Esophagus muscularis mucosa (tissue), 4 donors: ENCODE results near the gene CCSAP. TPM values are rescaled to one million over a fixed set of nuclear protein-coding genes. Genes with fewer than 3 reads are reported as not detected.

Experiments
- DNase-seq: peaks from one replicate; pipeline ENCODE4 v3.0.0-alpha.2; 2017; ENCODE audit errors: extremely low spot score
- H3K27ac ChIP-seq, 4 donors: fragments of 200-600 bp; sonication (generic); replicated peaks in 1 of 4; 1 replicate in 3 of 4; 2 replicates in 1 of 4; pipeline ENCODE4 v1.5.1; 2016 to 2019; ENCODE audit warnings: mild to moderate bottlenecking in 1 of 4
- H3K27me3 ChIP-seq, 4 donors: fragments of 200-600 bp; sonication (generic); one replicate each; pipeline versions ENCODE4 v1.5.1 to v1.6.0; 2016 to 2019
- H3K36me3 ChIP-seq, 4 donors: fragments of 200-600 bp; sonication (generic); one replicate each; pipeline ENCODE4 v1.5.1; 2016 to 2019
- H3K4me1 ChIP-seq, 4 donors: fragments of 200-600 bp; sonication (generic); one replicate each; pipeline ENCODE4 v1.5.1; 2016 to 2019
- H3K4me3 ChIP-seq, 4 donors: fragments of 200-600 bp; sonication (generic); 1 replicate in 2 of 4; 2 replicates in 2 of 4; pipeline ENCODE4 v1.5.1; 2016 to 2019; ENCODE audit warnings: mild to moderate bottlenecking in 4 of 4, moderate library complexity in 1 of 4
- H3K9me3 ChIP-seq, 4 donors: fragments of 200-600 bp; sonication (generic); 1 replicate in 3 of 4; 2 replicates in 1 of 4; pipeline ENCODE4 v1.5.1; 2016 to 2019
- EP300 ChIP-seq: sonication (generic); formaldehyde crosslinking; IDR thresholded peaks from one replicate; pipeline ENCODE4 v1.6.1; 2017; ENCODE audit warnings: antibody characterized with exemption
- POLR2A ChIP-seq: fragments of 450-650 bp; IDR thresholded peaks from one replicate; pipeline ENCODE4 v1.6.1; 2017; ENCODE audit warnings: antibody characterized with exemption, moderate library complexity, mild to moderate bottlenecking, low read depth
- POLR2AphosphoS5 ChIP-seq, 2 donors: sonication (generic); formaldehyde crosslinking; IDR thresholded peaks; one replicate each; pipeline ENCODE4 v1.6.1; 2017; ENCODE audit warnings: antibody characterized with exemption in 2 of 2
- WGBS: methylation state at CpG from one replicate; pipeline ENCODE4 v1.1.5; 2018; 5-methylcytosine and 5-hydroxymethylcytosine counted together
- intact Hi-C: fragments of 100-400 bp; cut with DNase I; formaldehyde crosslinking; loops from one replicate; pipeline ENCODE4 v1.15.1; 2023
- total RNA-seq, 4 donors: library from RNA; depleted of rRNA; stranded (reverse); fragments of >200 nt; gene quantifications; one replicate each; pipeline versions ENCODE4 v1.1.0 to v1.2.1, GENCODE V29; 2016
- TF ChIP-seq, protein P1 (sequence below), 3 experiments: fragments of 200-600 bp in 2 of 3; fragments of 450-650 bp in 1 of 3; sonication (generic) in 2 of 3; IDR thresholded peaks; one replicate each; pipeline ENCODE4 v1.5.1; 2017 to 2019; ENCODE audit warnings: antibody characterized with exemption in 3 of 3, mild to moderate bottlenecking in 2 of 3, moderate library complexity in 1 of 3

The CCSAP gene
- total RNA-seq, 4 donors from 2014 or later = 4.1 to 5.1 (median 4.7) TPM

- Histone ChIP-seq H3K36me3 (no peaks in the 10 kb centered on the region), H3K4me1 (peaks cover 8 to 31% (median 26%) of the 10 kb centered on the region in 4 donors), H3K9me3 (no peaks in the 10 kb centered on the region), H3K27ac (no peak overlapping the region), H3K27me3 (peaks cover 0 to 27% (median 0%) of the 10 kb centered on the region in 4 donors), H3K4me3 (no peak overlapping the region)
- intact Hi-C loops = loop anchor here (5.0 kb wide), 2 partner anchors 68 to 137 kb away; no protein-coding TSS in a partner anchor
- TF ChIP-seq POLR2AphosphoS5 (IDR thresholded peaks at IDR 0.05) (no peak), POLR2A (no peak), EP300 (no peak)
- TF ChIP-seq, protein P1, sequence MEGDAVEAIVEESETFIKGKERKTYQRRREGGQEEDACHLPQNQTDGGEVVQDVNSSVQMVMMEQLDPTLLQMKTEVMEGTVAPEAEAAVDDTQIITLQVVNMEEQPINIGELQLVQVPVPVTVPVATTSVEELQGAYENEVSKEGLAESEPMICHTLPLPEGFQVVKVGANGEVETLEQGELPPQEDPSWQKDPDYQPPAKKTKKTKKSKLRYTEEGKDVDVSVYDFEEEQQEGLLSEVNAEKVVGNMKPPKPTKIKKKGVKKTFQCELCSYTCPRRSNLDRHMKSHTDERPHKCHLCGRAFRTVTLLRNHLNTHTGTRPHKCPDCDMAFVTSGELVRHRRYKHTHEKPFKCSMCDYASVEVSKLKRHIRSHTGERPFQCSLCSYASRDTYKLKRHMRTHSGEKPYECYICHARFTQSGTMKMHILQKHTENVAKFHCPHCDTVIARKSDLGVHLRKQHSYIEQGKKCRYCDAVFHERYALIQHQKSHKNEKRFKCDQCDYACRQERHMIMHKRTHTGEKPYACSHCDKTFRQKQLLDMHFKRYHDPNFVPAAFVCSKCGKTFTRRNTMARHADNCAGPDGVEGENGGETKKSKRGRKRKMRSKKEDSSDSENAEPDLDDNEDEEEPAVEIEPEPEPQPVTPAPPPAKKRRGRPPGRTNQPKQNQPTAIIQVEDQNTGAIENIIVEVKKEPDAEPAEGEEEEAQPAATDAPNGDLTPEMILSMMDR (IDR thresholded peaks at IDR 0.05) = no peak
- 85% methylated on average over 8 of the region's 8 CpGs for WGBS
- DNase-seq = no peak
Observed at GRCh38 chr1:229344937-229345684, 2.3 kb upstream of the CCSAP start.

- Histone ChIP-seq H3K27me3 (peaks cover 0 to 24% (median 0%) of the 10 kb centered on the region in 4 donors), H3K4me1 (peaks cover 8 to 31% (median 26%) of the 10 kb centered on the region in 4 donors), H3K9me3 (no peaks in the 10 kb centered on the region), H3K4me3 (peak overlapping the region in 2 of 4 donors; percentile 80 to 98), H3K27ac (no peak overlapping the region), H3K36me3 (no peaks in the 10 kb centered on the region)
- DNase-seq = no peak
- no peak for TF ChIP-seq POLR2A
- WGBS = 79% methylated on average over 16 of the region's 16 CpGs
- intact Hi-C loops = loop anchor here (5.0 kb wide), 2 partner anchors 67 to 138 kb away; no protein-coding TSS in a partner anchor
Observed at GRCh38 chr1:229344139-229344538, 1.3 kb upstream of the CCSAP start.

DNA sequence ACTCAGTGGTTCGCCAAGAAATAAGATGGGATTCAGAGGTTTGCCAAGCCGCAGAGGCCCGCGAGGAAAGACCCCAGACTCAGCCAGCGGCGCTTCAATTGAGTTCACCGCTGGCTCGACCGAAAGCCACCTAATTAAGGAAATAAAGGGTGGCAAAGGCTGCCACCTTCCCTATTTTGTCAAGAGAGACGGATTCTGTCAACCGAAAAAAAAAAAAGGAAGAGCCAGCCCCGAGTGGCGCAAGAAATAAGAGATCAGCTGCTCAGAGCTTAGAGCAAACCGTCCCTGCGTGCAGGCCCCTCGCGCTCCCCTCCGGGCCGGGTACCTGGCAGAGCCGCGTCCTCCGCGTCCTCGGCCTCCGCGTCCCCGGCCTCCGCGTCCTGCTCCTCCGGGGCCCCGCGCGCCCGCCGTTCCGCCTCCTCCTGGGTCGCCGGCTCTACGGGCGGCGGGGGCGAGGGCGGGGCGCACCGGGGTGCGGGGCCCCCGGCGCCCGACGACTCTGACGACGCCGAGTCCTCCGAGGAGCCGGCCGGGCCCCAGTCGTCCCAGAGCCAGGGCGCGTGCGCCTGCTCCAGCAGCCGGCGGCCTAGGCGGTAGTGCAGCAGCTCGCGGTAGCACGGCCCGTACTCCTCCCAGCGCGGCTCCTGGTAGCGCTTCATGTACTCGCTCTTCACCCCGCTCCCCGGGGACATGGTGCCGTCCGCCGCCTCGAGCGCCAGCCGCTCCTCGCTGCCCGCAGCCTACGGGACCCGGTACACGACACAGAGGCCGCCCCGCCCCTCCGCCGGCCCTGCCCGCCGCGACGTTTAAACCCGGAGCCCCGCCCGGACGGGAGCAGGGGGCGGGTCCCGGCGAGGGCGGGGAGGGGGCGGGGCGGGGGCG, 832 bp downstream of the CCSAP start:
- TF ChIP-seq, protein P1 (IDR thresholded peaks at IDR 0.05) = no peak
- TF ChIP-seq EP300 (no peak), POLR2A (no peak), POLR2AphosphoS5 (IDR thresholded peaks at IDR 0.05) (peak; percentile 81 to 86)
- peak overlapping the region; percentile 80 to 98 (median 86) for H3K4me3 ChIP-seq
- H3K27me3 ChIP-seq = peaks cover 0 to 7% (median 0%) of the 10 kb centered on the region in 4 donors
- under 1% methylated on average over 37 of the region's 103 CpGs for WGBS
- intact Hi-C loops = loop anchor here (5.0 kb wide), 2 partner anchors 65 to 140 kb away; no protein-coding TSS in a partner anchor
- no peaks in the 10 kb centered on the region for H3K36me3 ChIP-seq
- DNase-seq = no peak
- peaks cover 8 to 31% (median 26%) of the 10 kb centered on the region in 4 donors for H3K4me1 ChIP-seq
- H3K27ac ChIP-seq = peak overlapping the region; percentile 89 to 95 (median 91)
- H3K9me3 ChIP-seq = no peaks in the 10 kb centered on the region

DNA sequence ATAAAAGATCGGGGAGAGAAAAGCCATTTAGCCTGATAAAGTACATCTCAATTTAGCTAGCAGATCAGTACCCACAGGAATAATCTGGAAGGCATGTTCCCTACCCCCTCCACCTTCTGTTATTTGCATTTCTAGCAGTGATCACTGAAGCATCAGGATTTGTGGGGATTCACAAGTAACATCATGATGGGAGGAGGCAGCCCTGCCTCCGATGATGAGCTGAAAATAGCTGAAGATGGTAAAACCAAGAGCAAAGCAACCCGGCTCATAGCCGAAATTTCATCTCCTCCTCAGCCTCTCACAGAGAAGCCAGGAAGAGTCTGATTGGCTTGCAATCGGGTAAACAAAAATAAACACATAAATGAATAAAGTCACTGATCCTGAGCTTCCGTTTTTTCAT, 2.4 kb downstream of the CCSAP start:
- H3K9me3 ChIP-seq = no peaks in the 10 kb centered on the region
- H3K4me3 ChIP-seq = no peak overlapping the region
- H3K27me3 ChIP-seq = no peaks in the 10 kb centered on the region
- no peak overlapping the region for H3K27ac ChIP-seq
- TF ChIP-seq, protein P1 (IDR thresholded peaks at IDR 0.05) = no peak
- TF ChIP-seq POLR2AphosphoS5 (IDR thresholded peaks at IDR 0.05) (no peak), EP300 (no peak), POLR2A (no peak)
- DNase-seq = no peak
- H3K36me3 ChIP-seq = peaks cover 0 to 2% (median 0%) of the 10 kb centered on the region in 4 donors
- H3K4me1 ChIP-seq = peaks cover 8 to 31% (median 26%) of the 10 kb centered on the region in 4 donors
- WGBS = 91% methylated on average over 6 of the region's 6 CpGs
- intact Hi-C loops = loop anchor here (5.0 kb wide), 2 partner anchors 63 to 142 kb away; no protein-coding TSS in a partner anchor

DNA sequence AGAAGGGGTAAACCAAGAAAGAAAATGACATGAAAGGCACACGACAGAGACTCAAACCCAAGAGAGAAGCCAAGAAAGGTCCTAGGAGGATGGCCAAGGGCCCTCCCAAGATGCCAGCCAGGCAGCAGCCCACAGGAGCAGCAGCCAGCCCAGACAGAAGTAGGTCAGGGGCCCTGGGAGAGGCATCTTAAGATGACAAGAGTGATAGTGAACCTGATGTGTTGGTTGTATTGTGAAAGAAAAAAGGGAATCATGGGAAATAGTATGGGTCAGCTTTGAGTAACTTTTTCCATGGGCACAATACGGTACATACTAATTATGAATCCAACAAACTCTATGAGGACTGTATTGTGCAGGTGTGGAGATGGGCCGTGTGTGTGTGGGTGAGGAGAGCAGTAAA, 3.3 kb downstream of the CCSAP start:
- WGBS = 91% methylated on average over 3 of the region's 3 CpGs
- Histone ChIP-seq H3K27me3 (no peaks in the 10 kb centered on the region), H3K36me3 (peaks cover 0 to 10% (median 0%) of the 10 kb centered on the region in 4 donors), H3K4me3 (no peak overlapping the region), H3K9me3 (peaks cover 0 to 4% (median 0%) of the 10 kb centered on the region in 4 donors), H3K27ac (no peak overlapping the region), H3K4me1 (peaks cover 8 to 31% (median 26%) of the 10 kb centered on the region in 4 donors)
- TF ChIP-seq, protein P1 (IDR thresholded peaks at IDR 0.05) = no peak
- TF ChIP-seq EP300 = no peak
- intact Hi-C loops = no loop called here
- no peak for DNase-seq
